Measurements from ENCODE around the gene SRRM3.
"Not testable (repeated sequence)": the region's sequence is repeated elsewhere in the genome, so short reads cannot be mapped to it uniquely, and the experiment has no call there.

SRRM3 gene

DNA sequence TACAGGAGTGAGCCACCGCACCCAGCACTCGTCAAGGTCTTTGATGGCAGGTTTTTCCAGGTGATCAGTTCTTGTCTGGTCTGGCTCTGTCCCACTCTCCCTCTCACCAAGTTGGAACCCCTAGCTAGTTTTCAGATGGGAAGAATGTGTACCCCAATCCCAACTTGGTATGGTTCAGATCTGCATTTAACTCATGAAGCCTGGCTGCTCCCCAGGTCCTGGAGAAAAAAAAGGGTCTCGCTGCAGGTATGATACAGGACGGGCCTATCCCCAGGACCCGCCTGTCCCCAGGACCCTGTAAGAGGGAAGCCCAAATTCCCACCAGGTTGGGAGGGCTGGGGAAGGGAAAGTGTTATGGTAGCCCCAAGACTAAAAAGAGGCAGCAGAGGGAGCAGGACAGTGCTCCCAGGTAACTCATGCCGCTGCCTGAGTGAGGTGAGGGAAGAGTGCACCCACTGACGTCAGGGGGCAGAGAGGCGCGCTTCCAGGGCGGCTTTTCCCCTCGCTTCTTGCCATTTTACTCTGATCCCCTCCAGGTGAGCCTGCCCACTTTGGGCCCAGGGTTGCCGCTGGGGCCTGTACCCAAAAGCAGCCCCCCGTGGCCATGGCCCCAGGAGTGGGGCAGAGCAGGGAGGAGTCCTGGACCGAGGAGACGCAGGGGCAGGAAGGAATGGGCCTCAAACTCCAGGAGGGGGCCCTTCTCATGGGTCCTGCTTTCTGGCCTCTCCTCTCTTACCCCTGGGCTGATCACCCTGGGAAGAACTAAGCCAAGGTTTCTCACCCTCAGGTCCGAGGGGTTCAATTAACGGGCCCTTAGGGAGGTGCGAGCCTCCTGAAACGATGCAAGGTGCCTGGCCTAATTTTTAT, 36.4 kb upstream of the SRRM3 start:
- H3K4me3 ChIP-seq (replicated peaks in 1 of 2; ENCODE audit: low read depth in 2 of 2, low read length in 2 of 2): no peak overlapping the region
- DNase-seq (ENCODE audit: low read depth in 2 of 2): no peak
- TF ChIP-seq, protein P1, sequence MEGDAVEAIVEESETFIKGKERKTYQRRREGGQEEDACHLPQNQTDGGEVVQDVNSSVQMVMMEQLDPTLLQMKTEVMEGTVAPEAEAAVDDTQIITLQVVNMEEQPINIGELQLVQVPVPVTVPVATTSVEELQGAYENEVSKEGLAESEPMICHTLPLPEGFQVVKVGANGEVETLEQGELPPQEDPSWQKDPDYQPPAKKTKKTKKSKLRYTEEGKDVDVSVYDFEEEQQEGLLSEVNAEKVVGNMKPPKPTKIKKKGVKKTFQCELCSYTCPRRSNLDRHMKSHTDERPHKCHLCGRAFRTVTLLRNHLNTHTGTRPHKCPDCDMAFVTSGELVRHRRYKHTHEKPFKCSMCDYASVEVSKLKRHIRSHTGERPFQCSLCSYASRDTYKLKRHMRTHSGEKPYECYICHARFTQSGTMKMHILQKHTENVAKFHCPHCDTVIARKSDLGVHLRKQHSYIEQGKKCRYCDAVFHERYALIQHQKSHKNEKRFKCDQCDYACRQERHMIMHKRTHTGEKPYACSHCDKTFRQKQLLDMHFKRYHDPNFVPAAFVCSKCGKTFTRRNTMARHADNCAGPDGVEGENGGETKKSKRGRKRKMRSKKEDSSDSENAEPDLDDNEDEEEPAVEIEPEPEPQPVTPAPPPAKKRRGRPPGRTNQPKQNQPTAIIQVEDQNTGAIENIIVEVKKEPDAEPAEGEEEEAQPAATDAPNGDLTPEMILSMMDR (IDR thresholded peaks at IDR 0.05; ENCODE audit: low read depth, low read length): no peak

DNA sequence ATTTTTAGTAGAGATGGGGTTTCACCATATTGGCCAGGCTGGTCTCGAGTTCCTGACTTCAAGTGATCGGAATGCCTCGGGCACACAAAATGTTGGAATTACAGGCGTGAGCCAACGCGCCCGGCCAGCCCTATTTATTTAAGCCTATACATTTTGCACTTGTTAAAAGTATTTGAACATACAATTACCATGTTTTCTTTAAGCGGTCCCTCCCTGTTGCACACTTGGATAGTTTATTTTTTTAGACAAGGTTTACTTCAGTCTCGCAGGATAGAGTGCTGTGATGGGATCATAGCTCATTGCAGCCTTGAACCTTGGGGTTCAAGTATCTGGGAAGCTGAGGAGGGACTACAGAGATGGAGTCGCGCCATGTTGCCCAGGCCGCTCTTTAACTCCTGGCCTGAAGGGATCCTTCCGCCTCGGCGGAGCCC, 35.7 kb upstream of the SRRM3 start:
- peak overlapping the region; percentile 32 to 63 for H3K4me3 ChIP-seq (replicated peaks in 1 of 2; ENCODE audit: low read depth in 2 of 2, low read length in 2 of 2)
- TF ChIP-seq, protein P1 (IDR thresholded peaks at IDR 0.05; ENCODE audit: low read depth, low read length): no peak
- no peak for DNase-seq (ENCODE audit: low read depth in 2 of 2)

DNA sequence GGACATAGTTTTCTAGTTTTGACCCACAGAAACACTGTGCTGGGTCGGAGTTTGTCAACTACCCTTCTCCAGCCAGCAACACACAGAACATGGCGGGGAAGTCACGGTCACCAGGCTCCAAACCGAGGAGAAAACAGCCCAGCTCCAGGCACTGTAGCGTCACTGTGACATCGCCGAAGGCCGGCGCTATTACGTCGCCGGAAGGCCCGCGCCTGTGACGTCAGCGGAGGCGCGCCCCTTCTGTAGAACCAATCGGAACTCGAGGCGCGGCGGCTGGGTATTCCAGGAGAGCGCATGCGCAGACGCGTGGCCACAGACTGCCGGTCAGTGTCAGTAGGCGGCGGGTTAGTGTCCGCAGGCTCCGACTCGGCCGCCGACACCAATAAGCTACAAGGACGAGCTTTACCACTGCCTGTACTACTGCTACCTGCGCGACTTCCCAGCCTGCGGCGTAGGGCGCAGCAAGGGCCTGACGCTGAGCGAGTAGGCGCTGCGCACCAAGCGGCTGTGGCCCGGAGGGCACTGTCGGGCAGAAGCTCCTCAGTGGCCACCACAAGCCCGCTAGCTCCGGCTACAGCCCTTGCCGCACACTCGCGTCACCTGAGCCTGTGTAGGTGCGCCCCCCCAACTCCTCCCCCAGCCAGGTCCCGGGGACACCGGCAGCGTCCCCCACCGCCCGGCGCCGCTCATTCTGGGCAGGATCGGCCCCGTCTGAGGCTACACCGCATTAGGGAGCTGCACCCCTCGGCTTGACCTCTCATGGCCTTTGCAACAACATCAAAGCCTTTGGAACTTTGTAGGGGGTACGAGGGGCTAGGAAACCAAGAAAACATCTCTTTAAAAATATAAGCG, 35.1 kb upstream of the SRRM3 start:
- TF ChIP-seq, protein P1 (IDR thresholded peaks at IDR 0.05; ENCODE audit: low read depth, low read length): peak; percentile 26
- peak; percentile 97 for DNase-seq (ENCODE audit: low read depth in 2 of 2)
- H3K4me3 ChIP-seq (replicated peaks in 1 of 2; ENCODE audit: low read depth in 2 of 2, low read length in 2 of 2): peak overlapping the region; percentile 63 to 72

- DNase-seq (ENCODE audit: low read depth in 2 of 2): no peak
- TF ChIP-seq, protein P1 (IDR thresholded peaks at IDR 0.05; ENCODE audit: low read depth, low read length): no peak
- H3K4me3 ChIP-seq (replicated peaks in 1 of 2; ENCODE audit: low read depth in 2 of 2, low read length in 2 of 2): no peak overlapping the region
Observed at GRCh38 chr7:76173566-76174205, 28.0 kb upstream of the SRRM3 start.

- not testable (repeated sequence) for DNase-seq (ENCODE audit: low read depth in 2 of 2); H3K4me3 ChIP-seq (replicated peaks in 1 of 2; ENCODE audit: low read depth in 2 of 2, low read length in 2 of 2)
Observed at GRCh38 chr7:76176951-76177350, 24.7 kb upstream of the SRRM3 start.

GRCh38 chr7:76179686-76180085, 22.0 kb upstream of the SRRM3 start:
- H3K4me3 ChIP-seq (replicated peaks in 1 of 2; ENCODE audit: low read depth in 2 of 2, low read length in 2 of 2): no peak overlapping the region
- TF ChIP-seq, protein P1 (IDR thresholded peaks at IDR 0.05; ENCODE audit: low read depth, low read length): no peak
- DNase-seq (ENCODE audit: low read depth in 2 of 2): no peak

Measured in cardiac fibroblast (primary cell).